Measurements from ENCODE around the gene TTLL1.

TTLL1 gene

GRCh38 chr22:43131773-43132501, 42.7 kb upstream of the TTLL1 start:
- H3K4me3 ChIP-seq (ENCODE audit: low read depth, low read length, poor library complexity, severe bottlenecking), result no peak overlapping the region
- no peaks in the 10 kb centered on the region for H3K9me3 ChIP-seq (ENCODE audit: low read length)
- H3K4me1 ChIP-seq (ENCODE audit: insufficient read depth, low read length, severe bottlenecking), result peaks cover 31% of the 10 kb centered on the region
- TF ChIP-seq EZH2 (IDR thresholded peaks at IDR 0.05; ENCODE audit: borderline replicate concordance, low read length) (no peak), CTCF (IDR thresholded peaks at IDR 0.05; ENCODE audit: low read length) (no peak)
- H3K4me2 ChIP-seq (ENCODE audit: low read length), result no peak overlapping the region
- peaks cover 71% of the 10 kb centered on the region for H3K36me3 ChIP-seq (ENCODE audit: insufficient read depth, low read length)
- H3K79me2 ChIP-seq (ENCODE audit: insufficient read depth, low read length), result no peaks in the 10 kb centered on the region
- no peak overlapping the region for H3K27ac ChIP-seq (ENCODE audit: low read depth, low read length, poor library complexity, severe bottlenecking)
- H3K27me3 ChIP-seq (ENCODE audit: insufficient read depth, low read length), result no peaks in the 10 kb centered on the region
- H3F3A ChIP-seq (ENCODE audit: insufficient read depth, low read length), result no peaks in the 10 kb centered on the region
- H4K20me1 ChIP-seq (ENCODE audit: insufficient read depth, low read length), result no peaks in the 10 kb centered on the region
- no peaks in the 10 kb centered on the region for H3K9me2 ChIP-seq (ENCODE audit: low read depth, low read length)
- H3K9ac ChIP-seq (ENCODE audit: low read length), result no peak overlapping the region
- no peak overlapping the region for H2AFZ ChIP-seq (ENCODE audit: low read length)

- Histone ChIP-seq H3K27me3 (ENCODE audit: insufficient read depth, low read length) (no peaks in the 10 kb centered on the region), H3K9me3 (ENCODE audit: low read length) (no peaks in the 10 kb centered on the region), H3K9me2 (ENCODE audit: low read depth, low read length) (no peaks in the 10 kb centered on the region), H3F3A (ENCODE audit: insufficient read depth, low read length) (no peaks in the 10 kb centered on the region), H2AFZ (ENCODE audit: low read length) (no peak overlapping the region), H3K4me3 (ENCODE audit: low read depth, low read length, poor library complexity, severe bottlenecking) (no peak overlapping the region), H3K79me2 (ENCODE audit: insufficient read depth, low read length) (no peaks in the 10 kb centered on the region), H3K4me1 (ENCODE audit: insufficient read depth, low read length, severe bottlenecking) (peaks cover 36% of the 10 kb centered on the region), H3K9ac (ENCODE audit: low read length) (peak overlapping the region; percentile 31; the same call in 1 of the 2 replicates), H3K4me2 (ENCODE audit: low read length) (peak overlapping the region; percentile 20; the same call in 1 of the 2 replicates), H3K27ac (ENCODE audit: low read depth, low read length, poor library complexity, severe bottlenecking) (peak overlapping the region; percentile 87), H4K20me1 (ENCODE audit: insufficient read depth, low read length) (no peaks in the 10 kb centered on the region), H3K36me3 (ENCODE audit: insufficient read depth, low read length) (peaks cover 74% of the 10 kb centered on the region)
- no peak for TF ChIP-seq CTCF (IDR thresholded peaks at IDR 0.05; ENCODE audit: low read length)
- TF ChIP-seq EZH2 (IDR thresholded peaks at IDR 0.05; ENCODE audit: borderline replicate concordance, low read length), result no peak
Observed at GRCh38 chr22:43129426-43130425, 40.5 kb upstream of the TTLL1 start.

GRCh38 chr22:43128928-43129424, 39.8 kb upstream of the TTLL1 start:
- H3F3A ChIP-seq (ENCODE audit: insufficient read depth, low read length), result no peaks in the 10 kb centered on the region
- H3K79me2 ChIP-seq (ENCODE audit: insufficient read depth, low read length), result no peaks in the 10 kb centered on the region
- no peaks in the 10 kb centered on the region for H3K27me3 ChIP-seq (ENCODE audit: insufficient read depth, low read length)
- peaks cover 42% of the 10 kb centered on the region for H3K4me1 ChIP-seq (ENCODE audit: insufficient read depth, low read length, severe bottlenecking)
- H3K27ac ChIP-seq (ENCODE audit: low read depth, low read length, poor library complexity, severe bottlenecking), result peak overlapping the region; percentile 87
- no peaks in the 10 kb centered on the region for H4K20me1 ChIP-seq (ENCODE audit: insufficient read depth, low read length)
- H3K9me3 ChIP-seq (ENCODE audit: low read length), result no peaks in the 10 kb centered on the region
- H3K9ac ChIP-seq (ENCODE audit: low read length), result peak overlapping the region; percentile 42; the same call in 1 of the 2 replicates
- TF ChIP-seq CTCF (IDR thresholded peaks at IDR 0.05; ENCODE audit: low read length), result no peak
- no peak for TF ChIP-seq EZH2 (IDR thresholded peaks at IDR 0.05; ENCODE audit: borderline replicate concordance, low read length)
- no peaks in the 10 kb centered on the region for H3K9me2 ChIP-seq (ENCODE audit: low read depth, low read length)
- peaks cover 71% of the 10 kb centered on the region for H3K36me3 ChIP-seq (ENCODE audit: insufficient read depth, low read length)
- peak overlapping the region; percentile 18 for H3K4me3 ChIP-seq (ENCODE audit: low read depth, low read length, poor library complexity, severe bottlenecking)
- no peak overlapping the region for H2AFZ ChIP-seq (ENCODE audit: low read length)
- peak overlapping the region; percentile 53 for H3K4me2 ChIP-seq (ENCODE audit: low read length)

Measured in OCI-LY1 (cell line).